ENCODE results near the gene CABP5. TPM values are rescaled to one million over a fixed set of nuclear protein-coding genes. Genes with fewer than 3 reads are reported as not detected.

CABP5 gene
- total and polyA plus RNA-seq, 2 experiments from 2014 or later = not detected

DNA sequence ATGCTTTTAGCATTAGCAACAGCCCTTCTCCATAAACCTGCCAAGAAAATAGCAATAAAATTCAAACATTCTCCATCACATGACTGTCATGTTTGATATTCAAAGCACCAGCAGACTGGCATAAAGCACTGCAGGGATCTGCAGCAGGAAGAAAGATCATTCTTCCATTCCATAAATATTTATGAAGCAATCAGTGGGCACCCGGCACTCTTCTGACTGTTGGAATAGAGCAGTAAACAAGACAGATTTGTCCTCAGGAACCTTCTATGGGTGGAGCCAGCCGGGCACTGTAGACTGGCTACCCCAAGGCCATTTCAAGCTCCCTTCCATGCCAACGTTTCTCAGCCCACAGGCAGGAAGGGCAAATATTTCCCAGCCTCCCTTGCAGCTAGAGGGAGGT lies 41.2 kb upstream of the CABP5 start (continued):
- TF ChIP-seq, protein P1, sequence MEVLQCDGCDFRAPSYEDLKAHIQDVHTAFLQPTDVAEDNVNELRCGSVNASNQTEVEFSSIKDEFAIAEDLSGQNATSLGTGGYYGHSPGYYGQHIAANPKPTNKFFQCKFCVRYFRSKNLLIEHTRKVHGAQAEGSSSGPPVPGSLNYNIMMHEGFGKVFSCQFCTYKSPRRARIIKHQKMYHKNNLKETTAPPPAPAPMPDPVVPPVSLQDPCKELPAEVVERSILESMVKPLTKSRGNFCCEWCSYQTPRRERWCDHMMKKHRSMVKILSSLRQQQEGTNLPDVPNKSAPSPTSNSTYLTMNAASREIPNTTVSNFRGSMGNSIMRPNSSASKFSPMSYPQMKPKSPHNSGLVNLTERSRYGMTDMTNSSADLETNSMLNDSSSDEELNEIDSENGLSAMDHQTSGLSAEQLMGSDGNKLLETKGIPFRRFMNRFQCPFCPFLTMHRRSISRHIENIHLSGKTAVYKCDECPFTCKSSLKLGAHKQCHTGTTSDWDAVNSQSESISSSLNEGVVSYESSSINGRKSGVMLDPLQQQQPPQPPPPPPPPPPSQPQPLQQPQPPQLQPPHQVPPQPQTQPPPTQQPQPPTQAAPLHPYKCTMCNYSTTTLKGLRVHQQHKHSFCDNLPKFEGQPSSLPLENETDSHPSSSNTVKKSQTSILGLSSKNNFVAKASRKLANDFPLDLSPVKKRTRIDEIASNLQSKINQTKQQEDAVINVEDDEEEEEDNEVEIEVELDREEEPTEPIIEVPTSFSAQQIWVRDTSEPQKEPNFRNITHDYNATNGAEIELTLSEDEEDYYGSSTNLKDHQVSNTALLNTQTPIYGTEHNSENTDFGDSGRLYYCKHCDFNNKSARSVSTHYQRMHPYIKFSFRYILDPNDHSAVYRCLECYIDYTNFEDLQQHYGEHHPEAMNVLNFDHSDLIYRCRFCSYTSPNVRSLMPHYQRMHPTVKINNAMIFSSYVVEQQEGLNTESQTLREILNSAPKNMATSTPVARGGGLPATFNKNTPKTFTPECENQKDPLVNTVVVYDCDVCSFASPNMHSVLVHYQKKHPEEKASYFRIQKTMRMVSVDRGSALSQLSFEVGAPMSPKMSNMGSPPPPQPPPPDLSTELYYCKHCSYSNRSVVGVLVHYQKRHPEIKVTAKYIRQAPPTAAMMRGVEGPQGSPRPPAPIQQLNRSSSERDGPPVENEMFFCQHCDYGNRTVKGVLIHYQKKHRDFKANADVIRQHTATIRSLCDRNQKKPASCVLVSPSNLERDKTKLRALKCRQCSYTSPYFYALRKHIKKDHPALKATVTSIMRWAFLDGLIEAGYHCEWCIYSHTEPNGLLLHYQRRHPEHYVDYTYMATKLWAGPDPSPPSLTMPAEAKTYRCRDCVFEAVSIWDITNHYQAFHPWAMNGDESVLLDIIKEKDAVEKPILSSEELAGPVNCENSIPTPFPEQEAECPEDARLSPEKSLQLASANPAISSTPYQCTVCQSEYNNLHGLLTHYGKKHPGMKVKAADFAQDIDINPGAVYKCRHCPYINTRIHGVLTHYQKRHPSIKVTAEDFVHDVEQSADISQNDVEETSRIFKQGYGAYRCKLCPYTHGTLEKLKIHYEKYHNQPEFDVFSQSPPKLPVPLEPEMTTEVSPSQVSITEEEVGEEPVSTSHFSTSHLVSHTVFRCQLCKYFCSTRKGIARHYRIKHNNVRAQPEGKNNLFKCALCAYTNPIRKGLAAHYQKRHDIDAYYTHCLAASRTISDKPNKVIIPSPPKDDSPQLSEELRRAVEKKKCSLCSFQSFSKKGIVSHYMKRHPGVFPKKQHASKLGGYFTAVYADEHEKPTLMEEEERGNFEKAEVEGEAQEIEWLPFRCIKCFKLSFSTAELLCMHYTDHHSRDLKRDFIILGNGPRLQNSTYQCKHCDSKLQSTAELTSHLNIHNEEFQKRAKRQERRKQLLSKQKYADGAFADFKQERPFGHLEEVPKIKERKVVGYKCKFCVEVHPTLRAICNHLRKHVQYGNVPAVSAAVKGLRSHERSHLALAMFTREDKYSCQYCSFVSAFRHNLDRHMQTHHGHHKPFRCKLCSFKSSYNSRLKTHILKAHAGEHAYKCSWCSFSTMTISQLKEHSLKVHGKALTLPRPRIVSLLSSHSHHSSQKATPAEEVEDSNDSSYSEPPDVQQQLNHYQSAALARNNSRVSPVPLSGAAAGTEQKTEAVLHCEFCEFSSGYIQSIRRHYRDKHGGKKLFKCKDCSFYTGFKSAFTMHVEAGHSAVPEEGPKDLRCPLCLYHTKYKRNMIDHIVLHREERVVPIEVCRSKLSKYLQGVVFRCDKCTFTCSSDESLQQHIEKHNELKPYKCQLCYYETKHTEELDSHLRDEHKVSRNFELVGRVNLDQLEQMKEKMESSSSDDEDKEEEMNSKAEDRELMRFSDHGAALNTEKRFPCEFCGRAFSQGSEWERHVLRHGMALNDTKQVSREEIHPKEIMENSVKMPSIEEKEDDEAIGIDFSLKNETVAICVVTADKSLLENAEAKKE (CRISPR knock-in tag; IDR thresholded peaks at IDR 0.05) = no peak
- TF ChIP-seq, protein P2, sequence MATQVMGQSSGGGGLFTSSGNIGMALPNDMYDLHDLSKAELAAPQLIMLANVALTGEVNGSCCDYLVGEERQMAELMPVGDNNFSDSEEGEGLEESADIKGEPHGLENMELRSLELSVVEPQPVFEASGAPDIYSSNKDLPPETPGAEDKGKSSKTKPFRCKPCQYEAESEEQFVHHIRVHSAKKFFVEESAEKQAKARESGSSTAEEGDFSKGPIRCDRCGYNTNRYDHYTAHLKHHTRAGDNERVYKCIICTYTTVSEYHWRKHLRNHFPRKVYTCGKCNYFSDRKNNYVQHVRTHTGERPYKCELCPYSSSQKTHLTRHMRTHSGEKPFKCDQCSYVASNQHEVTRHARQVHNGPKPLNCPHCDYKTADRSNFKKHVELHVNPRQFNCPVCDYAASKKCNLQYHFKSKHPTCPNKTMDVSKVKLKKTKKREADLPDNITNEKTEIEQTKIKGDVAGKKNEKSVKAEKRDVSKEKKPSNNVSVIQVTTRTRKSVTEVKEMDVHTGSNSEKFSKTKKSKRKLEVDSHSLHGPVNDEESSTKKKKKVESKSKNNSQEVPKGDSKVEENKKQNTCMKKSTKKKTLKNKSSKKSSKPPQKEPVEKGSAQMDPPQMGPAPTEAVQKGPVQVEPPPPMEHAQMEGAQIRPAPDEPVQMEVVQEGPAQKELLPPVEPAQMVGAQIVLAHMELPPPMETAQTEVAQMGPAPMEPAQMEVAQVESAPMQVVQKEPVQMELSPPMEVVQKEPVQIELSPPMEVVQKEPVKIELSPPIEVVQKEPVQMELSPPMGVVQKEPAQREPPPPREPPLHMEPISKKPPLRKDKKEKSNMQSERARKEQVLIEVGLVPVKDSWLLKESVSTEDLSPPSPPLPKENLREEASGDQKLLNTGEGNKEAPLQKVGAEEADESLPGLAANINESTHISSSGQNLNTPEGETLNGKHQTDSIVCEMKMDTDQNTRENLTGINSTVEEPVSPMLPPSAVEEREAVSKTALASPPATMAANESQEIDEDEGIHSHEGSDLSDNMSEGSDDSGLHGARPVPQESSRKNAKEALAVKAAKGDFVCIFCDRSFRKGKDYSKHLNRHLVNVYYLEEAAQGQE (IDR thresholded peaks at IDR 0.05; ENCODE audit: unreplicated experiment) = no peak

DNA sequence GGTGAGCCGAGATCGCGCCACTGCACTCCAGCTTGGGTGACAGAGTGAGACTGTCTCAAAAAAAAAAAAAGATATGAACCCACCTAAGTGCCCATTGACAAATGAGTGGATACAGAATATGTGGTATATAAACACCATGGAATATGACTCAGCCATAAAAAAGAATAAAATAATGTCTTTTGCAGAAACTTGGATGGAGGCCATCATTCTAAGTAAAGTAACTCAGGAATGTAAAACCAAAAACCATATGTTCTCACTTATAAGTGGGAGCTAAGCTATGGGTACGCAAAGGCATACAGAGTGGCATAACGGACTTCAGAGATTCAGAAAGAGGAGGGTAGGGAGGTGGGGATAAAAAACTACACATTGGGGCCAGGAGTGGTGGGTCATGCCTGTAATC lies 37.2 kb upstream of the CABP5 start:
- H3K9me3 Mint-ChIP-seq = no peaks in the 10 kb centered on the region
- H3K4me2 ChIP-seq = no peak overlapping the region
- no peak overlapping the region for H3K27ac ChIP-seq (ENCODE audit: low read depth)
- no peaks in the 10 kb centered on the region for H4K20me1 ChIP-seq (replicated peaks; ENCODE audit: insufficient read depth)
- no peak overlapping the region for H3K27ac Mint-ChIP-seq
- H3K4me3 ChIP-seq = no peak overlapping the region
- no peaks in the 10 kb centered on the region for H3K36me3 ChIP-seq (ENCODE audit: insufficient read depth)
- ATAC-seq (no peak), DNase-seq (ENCODE audit: low spot score) (no peak)
- no peak overlapping the region for H3K4me3 Mint-ChIP-seq
- H3K79me2 ChIP-seq (replicated peaks; ENCODE audit: insufficient read depth) = no peaks in the 10 kb centered on the region
- no peaks in the 10 kb centered on the region for H3K4me1 Mint-ChIP-seq
- H3F3A ChIP-seq (replicated peaks; ENCODE audit: low read depth) = no peaks in the 10 kb centered on the region
- H3K36me3 Mint-ChIP-seq (ENCODE audit: low read depth) = no peaks in the 10 kb centered on the region; the same call in 2 of the 3 replicates
- no peaks in the 10 kb centered on the region for H3K4me1 ChIP-seq (ENCODE audit: insufficient read depth)
- H2AFZ ChIP-seq = no peak overlapping the region
- no peaks in the 10 kb centered on the region for H3K9me2 ChIP-seq (ENCODE audit: insufficient read depth)
- H3K27me3 ChIP-seq (ENCODE audit: insufficient read depth) = no peaks in the 10 kb centered on the region
- H3K27me3 Mint-ChIP-seq (ENCODE audit: insufficient read depth, low read depth, poor library complexity) = peaks cover 10% of the 10 kb centered on the region
- TF ChIP-seq, protein P2 (IDR thresholded peaks at IDR 0.05; ENCODE audit: unreplicated experiment) = no peak

Data from GM23338 (cell line).